Immature natural killer cell (primary cell): ENCODE results near the gene TTC7B. TPM values are rescaled to one million over a fixed set of nuclear protein-coding genes. Genes with fewer than 3 reads are reported as not detected.

ENCODE experiments used
- DNase-seq, 3 donors: peaks; one replicate each; pipeline ENCODE4 v3.0.0; 2022; ENCODE audit warnings: mixed read lengths in 1 of 3
- H3K27ac Mint-ChIP-seq, 6 donors: one replicate each; pipeline ENCODE4 v1.8.0; 2020; ENCODE audit warnings: mixed read lengths in 6 of 6, mild to moderate bottlenecking in 5 of 6, inconsistent platforms in 4 of 6, moderate library complexity in 3 of 6
- H3K27me3 Mint-ChIP-seq, 3 donors: one replicate each; pipeline ENCODE4 v1.8.0; 2020 to 2021; ENCODE audit warnings: low read depth in 3 of 3, mild to moderate bottlenecking in 3 of 3, mixed read lengths in 3 of 3, moderate library complexity in 3 of 3, inconsistent platforms in 1 of 3
- H3K36me3 Mint-ChIP-seq, 3 donors: one replicate each; pipeline ENCODE4 v1.8.0; 2020; ENCODE audit warnings: mixed read lengths in 3 of 3, inconsistent platforms in 2 of 3, mild to moderate bottlenecking in 2 of 3
- H3K4me1 Mint-ChIP-seq, 2 donors: one replicate each; pipeline ENCODE4 v1.8.0; 2020; ENCODE audit warnings: inconsistent platforms in 2 of 2, mild to moderate bottlenecking in 2 of 2, mixed read lengths in 2 of 2, moderate library complexity in 1 of 2
- H3K4me3 Mint-ChIP-seq, 5 donors: one replicate each; pipeline ENCODE4 v1.8.0; 2020; ENCODE audit warnings: mild to moderate bottlenecking in 5 of 5, mixed read lengths in 5 of 5, inconsistent platforms in 3 of 5, moderate library complexity in 3 of 5
- H3K9me3 Mint-ChIP-seq, 6 donors: one replicate each; pipeline ENCODE4 v1.8.0; 2020; ENCODE audit warnings: mild to moderate bottlenecking in 6 of 6, mixed read lengths in 6 of 6, inconsistent platforms in 4 of 6, moderate library complexity in 3 of 6
- polyA plus RNA-seq, 3 donors: library from polyadenylated mRNA; unstranded; fragments of 300-500 nt; fragmentation: Illumina TruSeq; gene quantifications; one replicate each; pipeline ENCODE4 v1.2.3, GENCODE V29; 2021

The TTC7B gene
- polyA plus RNA-seq, 3 donors from 2014 or later = 1.0 to 1.1 TPM; not detected in 1

- peaks cover 0 to 13% (median 8%) of the 10 kb centered on the region in 3 donors for H3K27me3 Mint-ChIP-seq
- H3K36me3 Mint-ChIP-seq = no peaks in the 10 kb centered on the region
- no peak for DNase-seq
- H3K4me3 Mint-ChIP-seq = no peak overlapping the region
- no peak overlapping the region for H3K27ac Mint-ChIP-seq
- H3K4me1 Mint-ChIP-seq = no peaks in the 10 kb centered on the region
- H3K9me3 Mint-ChIP-seq = no peaks in the 10 kb centered on the region
Measured at GRCh38 chr14:90508536-90509254, 307.5 kb downstream of the TTC7B start.

GRCh38 chr14:90508036-90508435 lies 308.2 kb downstream of the TTC7B start:
- peaks cover 0 to 13% (median 8%) of the 10 kb centered on the region in 3 donors for H3K27me3 Mint-ChIP-seq
- no peaks in the 10 kb centered on the region for H3K36me3 Mint-ChIP-seq
- no peaks in the 10 kb centered on the region for H3K4me1 Mint-ChIP-seq
- DNase-seq = no peak
- no peak overlapping the region for H3K27ac Mint-ChIP-seq
- no peak overlapping the region for H3K4me3 Mint-ChIP-seq
- H3K9me3 Mint-ChIP-seq = no peaks in the 10 kb centered on the region

- no peak for DNase-seq
- Mint-ChIP-seq H3K27me3 (peaks cover 0 to 16% (median 8%) of the 10 kb centered on the region in 3 donors), H3K36me3 (no peaks in the 10 kb centered on the region), H3K9me3 (no peaks in the 10 kb centered on the region), H3K4me1 (no peaks in the 10 kb centered on the region), H3K27ac (no peak overlapping the region), H3K4me3 (no peak overlapping the region)
Measured at GRCh38 chr14:90507428-90507827, 308.8 kb downstream of the TTC7B start.

GRCh38 chr14:90506748-90507147 lies 309.5 kb downstream of the TTC7B start:
- H3K4me3 Mint-ChIP-seq = no peak overlapping the region
- H3K4me1 Mint-ChIP-seq = no peaks in the 10 kb centered on the region
- H3K27ac Mint-ChIP-seq = no peak overlapping the region
- no peak for DNase-seq
- peaks cover 0 to 2% (median 0%) of the 10 kb centered on the region in 6 donors for H3K9me3 Mint-ChIP-seq
- no peaks in the 10 kb centered on the region for H3K36me3 Mint-ChIP-seq
- peaks cover 0 to 21% (median 11%) of the 10 kb centered on the region in 3 donors for H3K27me3 Mint-ChIP-seq

- Mint-ChIP-seq H3K27me3 (peaks cover 0 to 23% (median 11%) of the 10 kb centered on the region in 3 donors), H3K4me3 (no peak overlapping the region), H3K9me3 (peaks cover 0 to 2% (median 0%) of the 10 kb centered on the region in 6 donors), H3K36me3 (no peaks in the 10 kb centered on the region), H3K27ac (no peak overlapping the region), H3K4me1 (peaks cover 3 to 4% of the 10 kb centered on the region in 2 donors)
- no peak for DNase-seq
Measured at GRCh38 chr14:90505531-90505930, 310.7 kb downstream of the TTC7B start.

GRCh38 chr14:90504643-90505042 lies 311.6 kb downstream of the TTC7B start:
- Mint-ChIP-seq H3K36me3 (no peaks in the 10 kb centered on the region), H3K4me3 (no peak overlapping the region), H3K27me3 (peaks cover 0 to 17% (median 11%) of the 10 kb centered on the region in 3 donors), H3K4me1 (peaks cover 5 to 6% of the 10 kb centered on the region in 2 donors), H3K9me3 (peaks cover 0 to 2% (median 0%) of the 10 kb centered on the region in 6 donors), H3K27ac (no peak overlapping the region)
- no peak for DNase-seq

GRCh38 chr14:90503582-90503981 lies 312.6 kb downstream of the TTC7B start:
- Mint-ChIP-seq H3K27ac (no peak overlapping the region), H3K9me3 (peaks cover 0 to 2% (median 0%) of the 10 kb centered on the region in 6 donors), H3K36me3 (no peaks in the 10 kb centered on the region), H3K4me3 (no peak overlapping the region), H3K27me3 (peaks cover 4 to 16% (median 9%) of the 10 kb centered on the region in 3 donors), H3K4me1 (peaks cover 5 to 6% of the 10 kb centered on the region in 2 donors)
- no peak for DNase-seq

- peaks cover 0 to 2% (median 0%) of the 10 kb centered on the region in 6 donors for H3K9me3 Mint-ChIP-seq
- H3K4me3 Mint-ChIP-seq = no peak overlapping the region
- no peaks in the 10 kb centered on the region for H3K36me3 Mint-ChIP-seq
- peaks cover 5 to 6% of the 10 kb centered on the region in 2 donors for H3K4me1 Mint-ChIP-seq
- H3K27me3 Mint-ChIP-seq = peaks cover 6 to 16% (median 10%) of the 10 kb centered on the region in 3 donors
- no peak for DNase-seq
- peak overlapping the region in 1 of 6 donors; percentile 12 for H3K27ac Mint-ChIP-seq
Measured at GRCh38 chr14:90502760-90503159, 313.5 kb downstream of the TTC7B start.

GRCh38 chr14:90500665-90501370 lies 315.4 kb downstream of the TTC7B start:
- peaks cover 5 to 12% (median 6%) of the 10 kb centered on the region in 3 donors for H3K27me3 Mint-ChIP-seq
- DNase-seq = no peak
- peaks cover 0 to 2% (median 0%) of the 10 kb centered on the region in 6 donors for H3K9me3 Mint-ChIP-seq
- H3K4me3 Mint-ChIP-seq = peak overlapping the region in 1 of 5 donors; percentile 52
- H3K4me1 Mint-ChIP-seq = peaks cover 5 to 6% of the 10 kb centered on the region in 2 donors
- no peaks in the 10 kb centered on the region for H3K36me3 Mint-ChIP-seq
- no peak overlapping the region for H3K27ac Mint-ChIP-seq

GRCh38 chr14:90499908-90500664 lies 316.1 kb downstream of the TTC7B start:
- peaks cover 5 to 6% of the 10 kb centered on the region in 2 donors for H3K4me1 Mint-ChIP-seq

GRCh38 chr14:90499121-90499520 lies 317.1 kb downstream of the TTC7B start:
- Mint-ChIP-seq H3K36me3 (no peaks in the 10 kb centered on the region), H3K4me1 (peaks cover 5 to 6% of the 10 kb centered on the region in 2 donors), H3K27me3 (peaks cover 5 to 12% (median 6%) of the 10 kb centered on the region in 3 donors), H3K9me3 (peaks cover 0 to 2% (median 0%) of the 10 kb centered on the region in 6 donors), H3K4me3 (no peak overlapping the region), H3K27ac (no peak overlapping the region)
- no peak for DNase-seq

More at GRCh38 chr14:90499908-90500664, 316.1 kb downstream of the TTC7B start:
- Mint-ChIP-seq H3K9me3 (peaks cover 0 to 2% (median 0%) of the 10 kb centered on the region in 6 donors), H3K4me3 (no peak overlapping the region), H3K27me3 (peaks cover 5 to 12% (median 6%) of the 10 kb centered on the region in 3 donors), H3K36me3 (no peaks in the 10 kb centered on the region), H3K27ac (no peak overlapping the region)
- no peak for DNase-seq

- Mint-ChIP-seq H3K27me3 (peaks cover 5 to 12% (median 6%) of the 10 kb centered on the region in 3 donors), H3K4me1 (peaks cover 5 to 6% of the 10 kb centered on the region in 2 donors)
- no peak for DNase-seq
Measured at GRCh38 chr14:90498198-90498597, 318.0 kb downstream of the TTC7B start.

GRCh38 chr14:90496379-90496778 lies 319.9 kb downstream of the TTC7B start:
- no peak overlapping the region for H3K27ac Mint-ChIP-seq
- no peaks in the 10 kb centered on the region for H3K9me3 Mint-ChIP-seq
- no peaks in the 10 kb centered on the region for H3K36me3 Mint-ChIP-seq
- H3K27me3 Mint-ChIP-seq = peaks cover 3 to 6% (median 5%) of the 10 kb centered on the region in 3 donors
- peaks cover 5 to 6% of the 10 kb centered on the region in 2 donors for H3K4me1 Mint-ChIP-seq
- H3K4me3 Mint-ChIP-seq = no peak overlapping the region
- no peak for DNase-seq

More at GRCh38 chr14:90498198-90498597, 318.0 kb downstream of the TTC7B start:
- Mint-ChIP-seq H3K9me3 (peaks cover 0 to 2% (median 0%) of the 10 kb centered on the region in 6 donors), H3K27ac (no peak overlapping the region), H3K36me3 (no peaks in the 10 kb centered on the region), H3K4me3 (no peak overlapping the region)
